ENCODE measurements around the gene POU2F3. TPM values are rescaled to one million over a fixed set of nuclear protein-coding genes. Genes with fewer than 3 reads are reported as not detected.

POU2F3 gene
- total and polyA plus RNA-seq, 2 of the 4 experiments (the other 2 are of a cell fraction): under 0.01 to 0.09 TPM

GRCh38 chr11:120333801-120334200 lies 93.9 kb downstream of the POU2F3 start:
- Histone ChIP-seq H3K14ac (replicated peaks; ENCODE audit: low read depth, low read length) (no peak overlapping the region), H4K5ac (ENCODE audit: low read depth, low read length) (no peak overlapping the region; the same call in 1 of the 2 replicates), H3K4me1 (ENCODE audit: control insufficient read depth, insufficient read depth, low read length) (peaks cover 13% of the 10 kb centered on the region), H2BK5ac (ENCODE audit: low read depth, low read length, poor library complexity, severe bottlenecking) (no peak overlapping the region), H4K91ac (ENCODE audit: insufficient read depth, low read depth, low read length) (0 out of 2 replicates have a peak overlapping the region, but pooled peaks have one; percentile 8), H3K27me3 (ENCODE audit: control insufficient read depth, insufficient read depth, low read length) (no peaks in the 10 kb centered on the region), H3K9me1 (ENCODE audit: insufficient read depth, low read length) (peaks cover 12% of the 10 kb centered on the region; the same call in 1 of the 2 replicates), H2BK20ac (ENCODE audit: low read depth, low read length) (peak overlapping the region; percentile 69; the same call in 1 of the 2 replicates), H2BK15ac (ENCODE audit: low read depth, low read length) (0 out of 3 replicates have a peak overlapping the region, but pooled peaks have one; percentile 28), H3K23ac (ENCODE audit: low read depth, low read length) (peak overlapping the region; percentile 29; the same call in 1 of the 2 replicates), H2AK9ac (replicated peaks; ENCODE audit: low read depth, low read length, poor library complexity) (no peak overlapping the region), H3K4me3 (ENCODE audit: insufficient read depth, low read depth, low read length) (no peak overlapping the region), H2AFZ (replicated peaks; ENCODE audit: low read length, poor library complexity) (no peak overlapping the region), H4K20me1 (ENCODE audit: insufficient read depth, low read length) (peaks cover 22% of the 10 kb centered on the region), H3K36me3 (ENCODE audit: control insufficient read depth, insufficient read depth, low read length) (peaks cover 7% of the 10 kb centered on the region), H2BK120ac (ENCODE audit: low read depth, low read length) (peak overlapping the region; percentile 54), H3K9me3 (ENCODE audit: control insufficient read depth, insufficient read depth, low read length) (no peaks in the 10 kb centered on the region), H3K4ac (ENCODE audit: low read depth, low read length) (no peak overlapping the region; the same call in 1 of the 2 replicates), H4K8ac (ENCODE audit: low read depth in 2 of 2, low read length in 2 of 2) (peak overlapping the region in 1 of 2 experiments; percentile 33; a peak in 1 of 4 replicates), H3K9ac (ENCODE audit: low read depth, low read length) (no peak overlapping the region), H3K79me1 (ENCODE audit: low read depth in 1 of 2, low read length in 2 of 2) (peaks cover 13 to 37% of the 10 kb centered on the region in 2 experiments), H3K27ac (ENCODE audit: insufficient read depth, low read length) (no peak overlapping the region), H3K18ac (ENCODE audit: low read depth, low read length) (no peak overlapping the region), H3K4me2 (ENCODE audit: low read depth, low read length) (no peak overlapping the region), H2AK5ac (ENCODE audit: low read depth, low read length) (peak overlapping the region; percentile 60), H3K56ac (ENCODE audit: extremely low read depth, insufficient read depth, low read length) (no peak overlapping the region)
- dilution Hi-C loops (cut with HindIII; ENCODE audit: low sequenced_read_pairs, unreplicated experiment) (no loop called here), intact Hi-C loops (cut with micrococcal nuclease) (loop anchor here (5.0 to 10.0 kb wide), 5 partner anchors 168 to 1261 kb away; no protein-coding TSS in a partner anchor), in situ Hi-C loops (cut with MboI; ENCODE audit: low sequenced_read_pairs) (loop anchor here (25.0 kb wide), 1 partner anchor 104 kb away; no protein-coding TSS in a partner anchor)
- POLR2A ChIA-PET (ENCODE audit: unreplicated experiment): no interaction called here
- TF ChIP-seq RCOR1 (IDR thresholded peaks at IDR 0.05; ENCODE audit: insufficient replicate concordance, low read length): no peak
- no peak for TF ChIP-seq BHLHE40 (IDR thresholded peaks at IDR 0.05; ENCODE audit: low read depth, low read length)
- no peak for TF ChIP-seq MAFK (IDR thresholded peaks at IDR 0.05; ENCODE audit: low read depth, low read length)
- no peak for TF ChIP-seq CHD1 (IDR thresholded peaks at IDR 0.05; ENCODE audit: low read depth, low read length)
- TF ChIP-seq, protein P1, sequence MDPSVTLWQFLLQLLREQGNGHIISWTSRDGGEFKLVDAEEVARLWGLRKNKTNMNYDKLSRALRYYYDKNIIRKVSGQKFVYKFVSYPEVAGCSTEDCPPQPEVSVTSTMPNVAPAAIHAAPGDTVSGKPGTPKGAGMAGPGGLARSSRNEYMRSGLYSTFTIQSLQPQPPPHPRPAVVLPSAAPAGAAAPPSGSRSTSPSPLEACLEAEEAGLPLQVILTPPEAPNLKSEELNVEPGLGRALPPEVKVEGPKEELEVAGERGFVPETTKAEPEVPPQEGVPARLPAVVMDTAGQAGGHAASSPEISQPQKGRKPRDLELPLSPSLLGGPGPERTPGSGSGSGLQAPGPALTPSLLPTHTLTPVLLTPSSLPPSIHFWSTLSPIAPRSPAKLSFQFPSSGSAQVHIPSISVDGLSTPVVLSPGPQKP (IDR thresholded peaks at IDR 0.05; ENCODE audit: borderline replicate concordance, low read depth, low read length): no peak
- no peak for TF ChIP-seq CEBPB (IDR thresholded peaks at IDR 0.05; ENCODE audit: low read depth, low read length)
- TF ChIP-seq RAD21 (IDR thresholded peaks at IDR 0.05; ENCODE audit: low read length): no peak
- no peak for TF ChIP-seq SMC3 (IDR thresholded peaks at IDR 0.05; ENCODE audit: low read depth, low read length)
- no peak for TF ChIP-seq MXI1 (IDR thresholded peaks at IDR 0.05; ENCODE audit: borderline replicate concordance, low read depth, low read length)
- TF ChIP-seq, protein P2, sequence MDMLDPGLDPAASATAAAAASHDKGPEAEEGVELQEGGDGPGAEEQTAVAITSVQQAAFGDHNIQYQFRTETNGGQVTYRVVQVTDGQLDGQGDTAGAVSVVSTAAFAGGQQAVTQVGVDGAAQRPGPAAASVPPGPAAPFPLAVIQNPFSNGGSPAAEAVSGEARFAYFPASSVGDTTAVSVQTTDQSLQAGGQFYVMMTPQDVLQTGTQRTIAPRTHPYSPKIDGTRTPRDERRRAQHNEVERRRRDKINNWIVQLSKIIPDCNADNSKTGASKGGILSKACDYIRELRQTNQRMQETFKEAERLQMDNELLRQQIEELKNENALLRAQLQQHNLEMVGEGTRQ (IDR thresholded peaks at IDR 0.05; ENCODE audit: low read depth, low read length): no peak
- no peak for TF ChIP-seq RFX5 (IDR thresholded peaks at IDR 0.05; ENCODE audit: low read depth, low read length)
- TF ChIP-seq NFE2L2 (IDR thresholded peaks at IDR 0.05; ENCODE audit: low read depth, low read length): no peak
- TF ChIP-seq, protein P3, sequence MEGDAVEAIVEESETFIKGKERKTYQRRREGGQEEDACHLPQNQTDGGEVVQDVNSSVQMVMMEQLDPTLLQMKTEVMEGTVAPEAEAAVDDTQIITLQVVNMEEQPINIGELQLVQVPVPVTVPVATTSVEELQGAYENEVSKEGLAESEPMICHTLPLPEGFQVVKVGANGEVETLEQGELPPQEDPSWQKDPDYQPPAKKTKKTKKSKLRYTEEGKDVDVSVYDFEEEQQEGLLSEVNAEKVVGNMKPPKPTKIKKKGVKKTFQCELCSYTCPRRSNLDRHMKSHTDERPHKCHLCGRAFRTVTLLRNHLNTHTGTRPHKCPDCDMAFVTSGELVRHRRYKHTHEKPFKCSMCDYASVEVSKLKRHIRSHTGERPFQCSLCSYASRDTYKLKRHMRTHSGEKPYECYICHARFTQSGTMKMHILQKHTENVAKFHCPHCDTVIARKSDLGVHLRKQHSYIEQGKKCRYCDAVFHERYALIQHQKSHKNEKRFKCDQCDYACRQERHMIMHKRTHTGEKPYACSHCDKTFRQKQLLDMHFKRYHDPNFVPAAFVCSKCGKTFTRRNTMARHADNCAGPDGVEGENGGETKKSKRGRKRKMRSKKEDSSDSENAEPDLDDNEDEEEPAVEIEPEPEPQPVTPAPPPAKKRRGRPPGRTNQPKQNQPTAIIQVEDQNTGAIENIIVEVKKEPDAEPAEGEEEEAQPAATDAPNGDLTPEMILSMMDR (conservative IDR thresholded peaks at IDR 0.05; ENCODE audit: low read depth, low read length): no peak
- TF ChIP-seq FOS (IDR thresholded peaks at IDR 0.05; ENCODE audit: low read depth, low read length): no peak
- no peak for TF ChIP-seq POLR2A (IDR thresholded peaks at IDR 0.05; ENCODE audit: low read depth, low read length)
- BruUV-seq (replicated peaks): no TSS peak
- ATAC-seq (ENCODE audit: low read depth): no peak
- no CpG with 5 or more reads among the region's 1 CpG for WGBS, 2 experiments (ENCODE audit: extremely low coverage in 2 of 2, insufficient read length in 1 of 2)
- CTCF ChIA-PET: no interaction called here
- no peak for DNase-seq
